DOHH2 (cell line): ENCODE measurements around the gene CCT6A.

Source experiments
- CTCF ChIP-seq: fragments of 200-600 bp; sonication (generic); IDR thresholded peaks from one replicate; pipeline ENCODE4 v1.5.1; 2014; ENCODE audit warnings: antibody characterized with exemption, mild to moderate bottlenecking, low read depth, low read length; ENCODE audit not compliant: poor library complexity, severe bottlenecking
- EZH2phosphoT487 ChIP-seq: fragments of 200-600 bp; sonication (generic); IDR thresholded peaks from 2 replicates; pipeline ENCODE4 v1.6.1; 2017; ENCODE audit warnings: borderline replicate concordance, mild to moderate bottlenecking, antibody characterized with exemption, low read length, moderate library complexity, mixed read lengths

GRCh38 chr7:56026538-56026937, 25.0 kb upstream of the CCT6A start:
- no peak for TF ChIP-seq CTCF
- no peak for TF ChIP-seq EZH2phosphoT487
